Suprapubic skin (tissue), 4 donors: ENCODE results near the gene TULP3. TPM values are rescaled to one million over a fixed set of nuclear protein-coding genes. Genes with fewer than 3 reads are reported as not detected.
"Not testable (repeated sequence)": the region's sequence is repeated elsewhere in the genome, so short reads cannot be mapped to it uniquely, and the experiment has no call there.

Experiments
- DNase-seq, 2 donors: peaks; one replicate each; pipeline ENCODE4 v3.0.0-alpha.2; 2019; ENCODE audit warnings: low spot score in 2 of 2
- H3K27ac ChIP-seq: fragments of 200-600 bp; sonication (generic); one replicate; pipeline ENCODE4 v1.5.1; 2019
- H3K27me3 ChIP-seq: fragments of 200-600 bp; sonication (generic); one replicate; pipeline ENCODE4 v1.5.1; 2019
- H3K36me3 ChIP-seq: fragments of 200-600 bp; sonication (generic); one replicate; pipeline ENCODE4 v1.5.1; 2019
- H3K4me1 ChIP-seq: fragments of 200-600 bp; sonication (generic); one replicate; pipeline ENCODE4 v1.5.1; 2019
- H3K4me3 ChIP-seq: fragments of 200-600 bp; sonication (generic); one replicate; pipeline ENCODE4 v1.5.1; 2019; ENCODE audit warnings: mild to moderate bottlenecking
- H3K9me3 ChIP-seq: fragments of 200-600 bp; sonication (generic); one replicate; pipeline ENCODE4 v1.5.1; 2019
- EP300 ChIP-seq: sonication (generic); formaldehyde crosslinking; IDR thresholded peaks from one replicate; pipeline ENCODE4 v1.6.1; 2017; ENCODE audit warnings: antibody characterized with exemption
- POLR2A ChIP-seq, 2 donors: fragments of 450-650 bp; IDR thresholded peaks; one replicate each; pipeline ENCODE4 v1.6.1; 2017; ENCODE audit warnings: antibody characterized with exemption in 2 of 2, mild to moderate bottlenecking in 2 of 2, moderate library complexity in 2 of 2
- POLR2AphosphoS5 ChIP-seq, 3 donors: sonication (generic); formaldehyde crosslinking; IDR thresholded peaks; one replicate each; pipeline ENCODE4 v1.6.1; 2017; ENCODE audit warnings: antibody characterized with exemption in 3 of 3
- WGBS: methylation state at CpG from one replicate; pipeline ENCODE4 v1.1.5; 2018; 5-methylcytosine and 5-hydroxymethylcytosine counted together
- total RNA-seq, 4 donors: library from RNA; depleted of rRNA; stranded (reverse); fragments of >200 nt; gene quantifications; one replicate each; pipeline ENCODE4 v1.1.0, GENCODE V29; 2016
- TF ChIP-seq, protein P1 (sequence below), 2 donors: fragments of 200-600 bp in 1 of 2; fragments of 450-650 bp in 1 of 2; sonication (generic) in 1 of 2; IDR thresholded peaks; one replicate each; pipeline ENCODE4 v1.5.1; 2016 to 2019; ENCODE audit warnings: antibody characterized with exemption in 2 of 2, mild to moderate bottlenecking in 1 of 2, moderate library complexity in 1 of 2

Gene TULP3
- total RNA-seq, 4 donors from 2014 or later = 21.0 to 55.8 (median 35.6) TPM

DNA sequence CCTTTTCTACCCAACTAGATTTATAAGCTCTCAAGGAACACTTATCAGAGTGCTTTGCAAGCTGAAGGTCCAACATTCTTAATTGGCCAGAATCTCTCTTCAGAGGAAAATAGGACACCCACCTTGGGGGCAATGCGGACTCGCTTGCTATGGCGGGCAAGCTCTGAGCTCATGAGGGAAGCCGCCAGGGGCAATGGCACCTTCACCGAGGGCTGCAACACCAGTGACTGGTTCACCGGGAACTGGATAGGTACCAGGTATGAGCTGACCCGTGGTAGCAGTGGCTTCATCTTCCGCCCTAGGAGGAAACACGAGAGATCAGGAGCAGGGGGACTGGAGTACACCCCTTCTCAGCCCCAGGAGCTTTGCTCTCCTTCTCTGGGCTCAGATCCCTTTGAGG is 26.5 kb upstream of the TULP3 start:
- TF ChIP-seq POLR2A (IDR thresholded peaks at IDR 0.05) = no peak
- no peak for TF ChIP-seq EP300
- TF ChIP-seq, protein P1, sequence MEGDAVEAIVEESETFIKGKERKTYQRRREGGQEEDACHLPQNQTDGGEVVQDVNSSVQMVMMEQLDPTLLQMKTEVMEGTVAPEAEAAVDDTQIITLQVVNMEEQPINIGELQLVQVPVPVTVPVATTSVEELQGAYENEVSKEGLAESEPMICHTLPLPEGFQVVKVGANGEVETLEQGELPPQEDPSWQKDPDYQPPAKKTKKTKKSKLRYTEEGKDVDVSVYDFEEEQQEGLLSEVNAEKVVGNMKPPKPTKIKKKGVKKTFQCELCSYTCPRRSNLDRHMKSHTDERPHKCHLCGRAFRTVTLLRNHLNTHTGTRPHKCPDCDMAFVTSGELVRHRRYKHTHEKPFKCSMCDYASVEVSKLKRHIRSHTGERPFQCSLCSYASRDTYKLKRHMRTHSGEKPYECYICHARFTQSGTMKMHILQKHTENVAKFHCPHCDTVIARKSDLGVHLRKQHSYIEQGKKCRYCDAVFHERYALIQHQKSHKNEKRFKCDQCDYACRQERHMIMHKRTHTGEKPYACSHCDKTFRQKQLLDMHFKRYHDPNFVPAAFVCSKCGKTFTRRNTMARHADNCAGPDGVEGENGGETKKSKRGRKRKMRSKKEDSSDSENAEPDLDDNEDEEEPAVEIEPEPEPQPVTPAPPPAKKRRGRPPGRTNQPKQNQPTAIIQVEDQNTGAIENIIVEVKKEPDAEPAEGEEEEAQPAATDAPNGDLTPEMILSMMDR (IDR thresholded peaks at IDR 0.05) = no peak
- no peak for TF ChIP-seq POLR2AphosphoS5 (IDR thresholded peaks at IDR 0.05)
- no peaks in the 10 kb centered on the region for H3K27me3 ChIP-seq
- no peak overlapping the region for H3K27ac ChIP-seq
- H3K4me1 ChIP-seq = no peaks in the 10 kb centered on the region
- DNase-seq = no peak
- no peak overlapping the region for H3K4me3 ChIP-seq
- WGBS = 95% methylated on average over 9 of the region's 9 CpGs
- peaks cover 15% of the 10 kb centered on the region for H3K36me3 ChIP-seq
- no peaks in the 10 kb centered on the region for H3K9me3 ChIP-seq

DNA sequence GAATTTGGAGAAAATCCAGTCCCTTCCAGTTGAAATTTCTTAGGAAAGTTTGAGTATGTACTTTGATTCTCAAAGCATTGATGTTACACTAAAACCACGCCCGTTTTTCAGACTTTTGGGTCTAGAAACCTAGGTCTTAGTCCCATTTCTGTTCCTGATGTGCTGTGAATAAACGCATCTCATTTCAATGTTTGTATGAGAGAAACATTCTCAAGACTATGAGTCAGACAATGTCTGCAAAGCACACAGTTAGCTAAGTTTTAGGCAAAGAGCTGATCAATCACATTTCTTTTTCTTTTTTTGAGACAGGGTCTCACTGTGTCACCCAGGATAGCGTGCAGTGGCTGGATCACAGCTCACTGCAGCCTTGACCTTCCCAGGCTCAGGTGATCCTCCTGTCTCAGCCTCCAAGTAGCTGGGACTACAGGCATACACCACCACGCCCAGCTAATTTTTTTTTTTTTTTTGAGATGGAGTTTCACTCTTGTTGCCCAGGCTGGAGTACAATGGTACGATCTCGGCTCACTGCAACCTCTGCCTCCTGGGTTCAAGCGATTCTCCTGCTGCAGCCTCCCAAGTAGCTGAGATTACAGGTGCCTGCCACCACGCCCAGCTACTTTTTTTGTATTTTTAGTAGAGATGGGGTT is 21.6 kb upstream of the TULP3 start:
- H3K4me3 ChIP-seq, H3K27ac ChIP-seq, DNase-seq, H3K27me3 ChIP-seq, H3K9me3 ChIP-seq, H3K36me3 ChIP-seq, H3K4me1 ChIP-seq: not testable (repeated sequence)
- 87% methylated on average over 9 of the region's 9 CpGs for WGBS

DNA sequence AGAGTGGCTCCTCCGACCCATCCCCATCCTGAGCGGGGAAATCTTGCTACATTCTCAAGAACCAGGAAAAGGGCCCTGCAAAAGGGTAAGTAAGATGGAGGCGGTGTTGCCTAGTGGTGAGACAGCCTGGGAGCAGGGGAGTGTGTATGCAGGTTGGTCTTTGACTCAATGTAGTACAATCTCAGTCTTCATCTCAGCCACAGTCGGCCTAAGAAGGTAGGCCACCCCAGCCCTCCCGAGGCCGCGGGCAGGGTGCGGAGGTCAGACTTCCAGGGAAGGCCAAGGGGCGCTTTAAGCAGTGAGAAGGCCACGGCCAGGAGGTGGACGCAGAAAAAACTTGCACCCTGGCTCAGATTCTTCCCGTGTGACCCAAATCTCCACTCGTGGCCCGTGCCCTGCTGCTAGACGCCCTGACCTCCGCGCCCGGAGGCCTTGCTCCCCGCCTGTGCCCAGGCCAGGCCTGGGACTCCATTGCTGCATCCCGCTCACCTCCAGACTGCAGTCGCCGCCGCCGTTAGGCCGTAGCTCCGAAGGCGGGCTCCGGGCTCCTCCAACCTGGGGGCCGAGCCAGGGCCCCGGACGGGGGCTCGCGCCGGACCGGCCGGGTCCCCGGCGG is 14.2 kb upstream of the TULP3 start:
- 12% methylated on average over 12 of the region's 38 CpGs for WGBS
- H3K27me3 ChIP-seq = no peaks in the 10 kb centered on the region
- H3K36me3 ChIP-seq = no peaks in the 10 kb centered on the region
- no peak for DNase-seq
- H3K27ac ChIP-seq = peak overlapping the region; percentile 85
- peak overlapping the region; percentile 77 for H3K4me3 ChIP-seq
- no peaks in the 10 kb centered on the region for H3K9me3 ChIP-seq
- TF ChIP-seq POLR2AphosphoS5 (IDR thresholded peaks at IDR 0.05) (no peak), EP300 (no peak), POLR2A (IDR thresholded peaks at IDR 0.05) (no peak)
- TF ChIP-seq, protein P1 (IDR thresholded peaks at IDR 0.05) = no peak
- H3K4me1 ChIP-seq = peaks cover 22% of the 10 kb centered on the region

DNA sequence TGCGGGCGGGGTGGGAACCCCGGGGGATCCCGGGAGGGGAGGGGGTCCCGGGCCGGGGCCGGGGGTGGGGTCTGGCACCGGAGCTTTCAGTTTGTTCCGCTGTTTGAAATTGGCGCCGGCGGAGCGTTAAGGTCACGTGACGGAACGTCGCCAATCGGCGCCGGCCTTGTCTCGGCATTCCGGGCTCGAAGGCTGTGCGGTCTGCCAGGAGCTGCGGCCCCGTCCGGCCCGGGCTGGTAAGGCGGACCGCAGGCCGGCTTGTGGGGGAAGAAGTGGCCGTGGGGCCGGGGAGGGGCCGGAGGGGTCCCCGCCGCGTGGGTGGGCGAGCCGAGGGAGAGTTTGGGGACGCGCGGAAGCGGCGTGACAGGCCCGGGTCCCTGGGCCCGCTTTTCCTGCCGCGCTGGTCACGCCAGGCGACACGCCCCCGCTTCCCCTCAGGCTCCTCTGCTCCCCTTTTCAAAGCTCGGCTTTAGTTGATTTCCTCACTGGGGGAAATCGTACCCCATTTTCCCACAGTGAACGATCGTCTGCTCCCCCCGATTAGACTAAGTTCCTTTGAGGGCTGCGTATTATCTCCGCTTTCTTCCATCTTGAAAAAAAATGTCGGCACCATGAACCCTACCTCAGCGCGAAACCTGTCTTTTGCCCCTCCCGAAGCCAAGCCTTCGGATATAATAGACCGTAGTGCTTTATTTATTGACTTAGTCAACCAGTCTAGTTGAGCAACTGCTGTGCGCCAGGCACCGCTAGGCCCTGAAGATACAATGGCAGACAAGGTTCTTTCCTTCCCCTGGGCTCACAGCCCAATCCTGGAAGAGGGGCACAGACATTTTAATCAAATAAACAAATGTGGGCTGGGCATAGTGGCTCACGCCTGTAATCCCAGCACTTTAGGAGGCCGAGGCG is 13.4 kb upstream of the TULP3 start, which contains the start of the genes FOXM1 and RHNO1:
FOXM1 (minus strand) TSS at position 128 of the 906 bp plus-strand sequence. CDS start 2,696 bp downstream, outside the sequence.
RHNO1 (plus strand) TSS at position 177 of the 906 bp plus-strand sequence. CDS start 8,144 bp downstream, outside the sequence.
- Histone ChIP-seq H3K36me3 (no peaks in the 10 kb centered on the region), H3K27me3 (no peaks in the 10 kb centered on the region), H3K4me1 (peaks cover 22% of the 10 kb centered on the region), H3K9me3 (no peaks in the 10 kb centered on the region), H3K4me3 (peak within 1 kb of the TSS; percentile 77), H3K27ac (peak within 1 kb of the TSS; percentile 85)
- TF ChIP-seq POLR2A (IDR thresholded peaks at IDR 0.05) = peak in 1 of 2 donors; percentile 44
- TF ChIP-seq EP300 = no peak
- TF ChIP-seq POLR2AphosphoS5 (IDR thresholded peaks at IDR 0.05) = peak in 2 of 3 donors; percentile 37 to 44
- TF ChIP-seq, protein P1 (IDR thresholded peaks at IDR 0.05) = no peak
- DNase-seq = peak; percentile 93 to 96
- WGBS = 1% methylated on average over 56 of the region's 70 CpGs

DNA sequence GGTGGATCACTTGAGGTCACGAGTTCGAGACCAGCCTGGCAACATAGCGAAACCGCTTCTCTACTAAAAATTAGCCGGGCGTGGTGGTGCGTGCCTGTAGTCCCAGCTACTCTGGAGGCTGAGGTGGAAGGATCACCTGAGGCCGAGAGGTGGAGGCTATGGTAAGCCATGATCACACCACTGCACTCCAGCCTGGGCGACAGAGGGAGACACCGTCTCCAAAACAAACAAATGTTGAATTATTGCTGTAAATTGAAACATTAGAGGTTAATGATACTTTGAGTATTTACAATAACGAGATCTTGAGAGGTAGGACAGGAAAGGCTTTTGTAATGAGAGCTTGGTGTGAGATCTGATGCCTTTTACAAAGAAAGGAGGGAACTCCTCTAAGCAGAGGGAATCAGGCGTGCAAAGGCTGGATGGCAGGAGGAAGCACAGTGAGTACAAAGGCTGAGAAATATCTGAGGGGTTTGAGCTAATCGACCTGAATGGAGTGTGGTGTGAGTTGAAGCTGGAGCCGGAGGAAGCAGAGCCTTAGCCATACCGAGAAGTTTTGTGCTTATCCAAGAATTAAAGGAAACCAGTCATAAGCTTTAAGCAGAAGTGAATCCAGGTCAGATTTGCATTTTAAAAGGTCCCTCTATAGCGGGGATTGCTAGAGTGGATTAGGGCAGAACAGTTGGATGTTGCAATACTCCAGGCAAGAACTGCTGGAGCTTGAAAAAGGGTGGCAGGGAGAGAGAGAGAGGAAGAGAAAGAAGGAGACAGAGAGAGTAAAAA is 12.5 kb upstream of the TULP3 start:
- Histone ChIP-seq H3K36me3 (no peaks in the 10 kb centered on the region), H3K27ac (peak overlapping the region; percentile 85), H3K27me3 (no peaks in the 10 kb centered on the region), H3K4me3 (peak overlapping the region; percentile 77), H3K4me1 (peaks cover 22% of the 10 kb centered on the region), H3K9me3 (no peaks in the 10 kb centered on the region)
- WGBS = 33% methylated on average over 16 of the region's 16 CpGs
- DNase-seq = no peak
- no peak for TF ChIP-seq POLR2AphosphoS5 (IDR thresholded peaks at IDR 0.05)
- no peak for TF ChIP-seq EP300
- TF ChIP-seq POLR2A (IDR thresholded peaks at IDR 0.05) = no peak
- TF ChIP-seq, protein P1 (IDR thresholded peaks at IDR 0.05) = no peak
